K562 (cell line): ENCODE results near the gene IFI27L1. TPM values are rescaled to one million over a fixed set of nuclear protein-coding genes. Genes with fewer than 3 reads are reported as not detected.

Experiments used
- ATAC-seq: fragments of 200-7000 bp; cut with Tn5 transposase; 3 replicates; pipeline ENCODE4 v1.9.1; 2020; ENCODE audit warnings: moderate library complexity
- BruUV-seq: library from RNA; stranded (reverse); fragments of 400-500 nt; replicated peaks from 2 replicates; lab custom pipeline; 2021; lab: Mats Ljungman, UMichigan
- CTCF ChIA-PET: fragments of 300-600 bp; formaldehyde crosslinking; extraction: SDS; loops from one replicate; lab custom pipeline; 2021; ENCODE audit warnings: low intra/inter-chr PET ratio; lab: Yijun Ruan, JAX
- POLR2A ChIA-PET: fragments of 300-600, 350-650 bp; sonication (Branson Sonifier 250); formaldehyde crosslinking; extraction: SDS; loops from one replicate; lab custom pipeline; 2021; ENCODE audit warnings: antibody characterized with exemption, inconsistent platforms; lab: Yijun Ruan, JAX
- DNase-seq, 4 experiments: peaks; one replicate each; pipeline versions ENCODE4 v3.0.0 to v3.0.0-alpha.2; 2011 to 2018; ENCODE audit warnings: low spot score in 3 of 4, mixed read lengths in 3 of 4; ENCODE audit errors: extremely low read depth in 1 of 4
- FAIRE-seq: peaks from 2 replicates; lab custom pipeline; 2011; peaks lifted over from hg19 to GRCh38; lab: Jason Lieb, UNC
- H2AFZ ChIP-seq: 2 replicates; pipeline ENCODE4 v1.6.0; 2011; ENCODE audit warnings: low read depth, low read length, control low read depth, inconsistent platforms
- H3K27ac ChIP-seq: fragments of 200-600 bp; 3 replicates; pipeline ENCODE4 v1.8.0; 2011; ENCODE audit warnings: low read depth, mild to moderate bottlenecking, control low read depth, inconsistent platforms, low read length, moderate library complexity, mixed read lengths; ENCODE audit errors: extremely low read depth
- H3K27me3 ChIP-seq, 2 experiments: fragments of 300-600 bp in 1 of 2; 2 replicates in 1 of 2; 3 replicates in 1 of 2; pipeline versions ENCODE4 v1.6.0 to v1.8.0; 2011; ENCODE audit warnings: inconsistent platforms in 2 of 2, low read length in 2 of 2, mild to moderate bottlenecking in 1 of 2, mixed read lengths in 1 of 2, moderate library complexity in 1 of 2; ENCODE audit not compliant: control insufficient read depth in 2 of 2, insufficient read depth in 2 of 2
- H3K36me3 ChIP-seq: fragments of 300-600 bp; 3 replicates; pipeline ENCODE4 v1.8.0; 2011; ENCODE audit warnings: mild to moderate bottlenecking, low read length, inconsistent platforms; ENCODE audit not compliant: control insufficient read depth, insufficient read depth
- H3K4me1 ChIP-seq, 2 experiments: fragments of 200-600 bp in 1 of 2; replicated peaks in 1 of 2; 2 replicates in 1 of 2; 3 replicates in 1 of 2; pipeline versions ENCODE4 v1.5.1 to v1.8.0; 2011; ENCODE audit warnings: inconsistent platforms in 2 of 2, low read length in 2 of 2, mild to moderate bottlenecking in 1 of 2, mixed read lengths in 1 of 2, moderate library complexity in 1 of 2; ENCODE audit not compliant: control insufficient read depth in 2 of 2, insufficient read depth in 2 of 2
- H3K4me2 ChIP-seq: 2 replicates; pipeline ENCODE4 v1.6.1; 2011; ENCODE audit warnings: low read length, control low read depth, inconsistent platforms, mixed read lengths; ENCODE audit not compliant: insufficient read depth
- H3K4me3 ChIP-seq: fragments of 200-600 bp; sonication (generic), shearing (Covaris generic); 2 replicates; pipeline ENCODE4 v1.5.1; 2016; ENCODE audit warnings: control low read depth, inconsistent platforms
- H3K79me2 ChIP-seq: fragments of 200-600 bp; 3 replicates; pipeline ENCODE4 v1.8.0; 2011; ENCODE audit warnings: low read length, inconsistent platforms; ENCODE audit not compliant: control insufficient read depth, insufficient read depth
- H3K9ac ChIP-seq, 2 experiments: 2 replicates each; pipeline versions ENCODE4 v1.6.0 to v1.6.1; 2011; ENCODE audit warnings: low read depth in 2 of 2, low read length in 2 of 2, control low read depth in 1 of 2, inconsistent platforms in 1 of 2, mild to moderate bottlenecking in 1 of 2, mixed read lengths in 1 of 2; ENCODE audit not compliant: insufficient read depth in 1 of 2
- H3K9me1 ChIP-seq: one replicate; pipeline ENCODE4 v1.6.0; 2011; ENCODE audit warnings: inconsistent platforms, mild to moderate bottlenecking, low read length, moderate library complexity; ENCODE audit not compliant: control insufficient read depth, insufficient read depth
- H3K9me3 ChIP-seq: replicated peaks from 2 replicates; pipeline ENCODE4 v1.5.1; 2011; ENCODE audit warnings: low read depth, low read length, inconsistent platforms; ENCODE audit not compliant: control insufficient read depth, insufficient read depth
- H4K20me1 ChIP-seq: replicated peaks from 2 replicates; pipeline ENCODE4 v1.6.1; 2011; ENCODE audit warnings: low read length, inconsistent platforms, mixed read lengths; ENCODE audit not compliant: control insufficient read depth, insufficient read depth
- AFF1 ChIP-seq, 2 experiments: fragments of 450-650 bp; IDR thresholded peaks; 2 replicates each; pipeline ENCODE4 v1.6.1; 2018; ENCODE audit warnings: mild to moderate bottlenecking in 2 of 2, low read depth in 1 of 2; ENCODE audit not compliant: partially characterized antibody in 2 of 2
- CTCF ChIP-seq, 3 experiments: IDR thresholded peaks in 2 of 3; conservative IDR thresholded peaks in 1 of 3; 2 replicates each; pipeline ENCODE4 v1.5.1; 2011 to 2012; ENCODE audit warnings: low read length in 3 of 3, mild to moderate bottlenecking in 3 of 3, control low read depth in 2 of 3, improper control_type of control experiment in 1 of 3, inconsistent platforms in 1 of 3, low read depth in 1 of 3, mixed read lengths in 1 of 3, moderate library complexity in 1 of 3; ENCODE audit not compliant: insufficient read depth in 2 of 3
- GABPA ChIP-seq: fragments of 200-800 bp; sonication (Bioruptor generic); conservative IDR thresholded peaks from 2 replicates; pipeline ENCODE4 v1.6.1; 2016; ENCODE audit warnings: low read depth, missing genetic modification characterization, missing compliant biosample characterization
- GABPB1 ChIP-seq: sonication (generic); formaldehyde crosslinking; IDR thresholded peaks from 2 replicates; pipeline ENCODE4 v1.8.0; 2022; ENCODE audit warnings: mild to moderate bottlenecking, missing genetic modification reagents
- HNRNPH1 ChIP-seq: fragments of 200-400 bp; formaldehyde crosslinking; optimal IDR thresholded peaks from 2 replicates; pipeline ENCODE3; 2017; ENCODE audit warnings: low read depth, mild to moderate bottlenecking, low read length, moderate library complexity
- KDM1A ChIP-seq, 2 experiments: fragments of 450-650 bp; IDR thresholded peaks; 2 replicates each; pipeline ENCODE4 v1.6.1; 2016; ENCODE audit warnings: mild to moderate bottlenecking in 2 of 2
- PHF8 ChIP-seq: fragments of 200-600 bp; sonication (generic); IDR thresholded peaks from 2 replicates; pipeline ENCODE4 v1.6.1; 2012; ENCODE audit warnings: mixed run types, mild to moderate bottlenecking, inconsistent platforms, low read length, moderate library complexity, borderline replicate concordance
- SP2 ChIP-seq: IDR thresholded peaks from 2 replicates; pipeline ENCODE4 v1.6.1; 2011; ENCODE audit warnings: mild to moderate bottlenecking, low read depth, low read length, moderate library complexity; ENCODE audit not compliant: poor library complexity, severe bottlenecking; ENCODE audit errors: extremely low read depth
- ZNF444 ChIP-seq: fragments of 250-450 bp; sonication (Bioruptor Pico); IDR thresholded peaks from 2 replicates; pipeline ENCODE4 v1.4.0; 2020; ENCODE audit warnings: mild to moderate bottlenecking, moderate library complexity
- WGBS: fragments of 100-300 bp; shearing (Covaris generic); methylation state at CpG from one replicate; pipeline ENCODE4 v1.1.6; 2016; ENCODE audit warnings: low coverage, mixed read lengths; ENCODE audit not compliant: insufficient coverage; ENCODE audit errors: missing lambda C conversion rate; 5-methylcytosine and 5-hydroxymethylcytosine counted together
- in situ Hi-C: fragments of 300-500 bp; cut with MboI; formaldehyde crosslinking; loops from 4 replicates; pipeline ENCODE4 v1.15.0; 2018; ENCODE audit warnings: inconsistent platforms, mixed read lengths
- intact Hi-C: fragments of 100-400 bp; cut with micrococcal nuclease; formaldehyde crosslinking; loops from 2 replicates; pipeline ENCODE4 v1.14.2; 2022
- polyA plus RNA-seq, 8 experiments: library from polyadenylated mRNA; depleted of rRNA in 4 of 8; stranded (reverse) in 5 of 8; unstranded in 3 of 8; fragments of >200 nt; fragmentation: Nextera tagmentation in 2 of 8; fragmentation: Illumina TruSeq in 1 of 8; extraction: Ambion mirVana in 2 of 8; extraction: Trizol in 1 of 8; gene quantifications; 2 replicates each; pipeline versions ENCODE4 v1.2.1 to v1.2.3, GENCODE V29; 2011 to 2014; ENCODE audit warnings: inconsistent platforms in 1 of 8, missing spikeins in 1 of 8
- total RNA-seq, 7 experiments: library from RNA; depleted of rRNA in 6 of 7; stranded (reverse); fragments of >200 nt in 6 of 7; fragmentation: Illumina TruSeq in 2 of 7; extraction: Trizol in 2 of 7; gene quantifications; 2 replicates each; pipeline versions ENCODE4 v1.2.1 to v1.2.3, GENCODE V29; 2011 to 2021; ENCODE audit warnings: low replicate concordance in 1 of 7
- TF ChIP-seq, protein P1 (sequence below): sonication (generic); formaldehyde crosslinking; IDR thresholded peaks from 2 replicates; pipeline ENCODE4 v1.8.0; 2022; ENCODE audit warnings: missing genetic modification reagents, mild to moderate bottlenecking, moderate library complexity, borderline replicate concordance
- TF ChIP-seq, protein P2 (sequence below): fragments of 200-800 bp; sonication (Bioruptor generic); IDR thresholded peaks from 2 replicates; pipeline ENCODE4 v1.6.1; 2017; ENCODE audit warnings: missing genetic modification characterization, missing compliant biosample characterization

Gene IFI27L1
- total and polyA plus RNA-seq, 9 of the 15 experiments (the other 6 are each of a cell fraction or from before 2014, with no cell fraction given): 14.5 to 28.0 (median 23.8) TPM

- peak within 1 kb of the TSS; percentile 73 for H3K4me2 ChIP-seq
- H3K4me3 ChIP-seq: peak within 1 kb of the TSS; percentile 23
- DNase-seq (peak; percentile 69 to 86 (median 82)), FAIRE-seq (no peak), ATAC-seq (peak; percentile 95)
- no peaks in the 10 kb centered on the region for H3K79me2 ChIP-seq
- no peaks in the 10 kb centered on the region for H3K9me1 ChIP-seq
- no peaks in the 10 kb centered on the region for H4K20me1 ChIP-seq
- H2AFZ ChIP-seq: peak within 1 kb of the TSS; percentile 82
- intact Hi-C loops (no loop called here), in situ Hi-C loops (no loop called here)
- peak within 1 kb of the TSS in 1 of 2 experiments; percentile 64; a peak in 1 of 4 replicates for H3K9ac ChIP-seq
- H3K4me1 ChIP-seq: peaks cover 0 to 7% of the 10 kb centered on the region in 2 experiments; a peak in 3 of 5 replicates
- no TSS peak for BruUV-seq
- ChIA-PET POLR2A (no interaction called here), CTCF (no interaction called here)
- H3K36me3 ChIP-seq: no peaks in the 10 kb centered on the region
- H3K27me3 ChIP-seq: peaks cover 0 to 16% of the 10 kb centered on the region in 2 experiments; a peak in 2 of 5 replicates
- H3K27ac ChIP-seq: no peak within 1 kb of the TSS
- WGBS: 28% methylated on average over 6 of the region's 27 CpGs
- H3K9me3 ChIP-seq: no peaks in the 10 kb centered on the region
- TF ChIP-seq HNRNPH1 (no peak), PHF8 (peak; percentile 25; the same call in 1 of the 2 replicates), AFF1 (IDR thresholded peaks at IDR 0.05; ENCODE audit: low read depth in 1 of 2, partially characterized antibody in 2 of 2) (peak in 1 of 2 experiments; percentile 30), GABPB1 (CRISPR knock-in tag) (no peak), KDM1A (IDR thresholded peaks at IDR 0.05) (peak in 1 of 2 experiments; percentile 55; a peak in 1 of 4 replicates), CTCF (IDR thresholded peaks at IDR 0.05 in 2 of 3, conservative IDR thresholded peaks at IDR 0.05 in 1 of 3; ENCODE audit: insufficient read depth in 2 of 3, low read depth in 1 of 3, low read length in 3 of 3) (peak in 1 of 3 experiments; percentile 3; a peak in 1 of 6 replicates), SP2 (peak; percentile 9), GABPA (tag) (0 out of 2 replicates have a peak, but pooled peaks have one; percentile 22), ZNF444 (0 out of 2 replicates have a peak, but pooled peaks have one; percentile 46)
- TF ChIP-seq, protein P1, sequence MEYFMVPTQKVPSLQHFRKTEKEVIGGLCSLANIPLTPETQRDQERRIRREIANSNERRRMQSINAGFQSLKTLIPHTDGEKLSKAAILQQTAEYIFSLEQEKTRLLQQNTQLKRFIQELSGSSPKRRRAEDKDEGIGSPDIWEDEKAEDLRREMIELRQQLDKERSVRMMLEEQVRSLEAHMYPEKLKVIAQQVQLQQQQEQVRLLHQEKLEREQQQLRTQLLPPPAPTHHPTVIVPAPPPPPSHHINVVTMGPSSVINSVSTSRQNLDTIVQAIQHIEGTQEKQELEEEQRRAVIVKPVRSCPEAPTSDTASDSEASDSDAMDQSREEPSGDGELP (CRISPR knock-in tag): peak; percentile 22; the same call in 1 of the 2 replicates
- TF ChIP-seq, protein P2, sequence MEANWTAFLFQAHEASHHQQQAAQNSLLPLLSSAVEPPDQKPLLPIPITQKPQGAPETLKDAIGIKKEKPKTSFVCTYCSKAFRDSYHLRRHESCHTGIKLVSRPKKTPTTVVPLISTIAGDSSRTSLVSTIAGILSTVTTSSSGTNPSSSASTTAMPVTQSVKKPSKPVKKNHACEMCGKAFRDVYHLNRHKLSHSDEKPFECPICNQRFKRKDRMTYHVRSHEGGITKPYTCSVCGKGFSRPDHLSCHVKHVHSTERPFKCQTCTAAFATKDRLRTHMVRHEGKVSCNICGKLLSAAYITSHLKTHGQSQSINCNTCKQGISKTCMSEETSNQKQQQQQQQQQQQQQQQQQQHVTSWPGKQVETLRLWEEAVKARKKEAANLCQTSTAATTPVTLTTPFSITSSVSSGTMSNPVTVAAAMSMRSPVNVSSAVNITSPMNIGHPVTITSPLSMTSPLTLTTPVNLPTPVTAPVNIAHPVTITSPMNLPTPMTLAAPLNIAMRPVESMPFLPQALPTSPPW (CRISPR knock-in tag): peak; percentile 60
These were observed 48.1 kb downstream of the IFI27L1 start, which contains the start of gene IFI27L2 for GRCh38 chr14:94129111-94129757. IFI27L2 (minus strand) TSS chr14:94129604; CDS start chr14:94129564, 40 bp downstream.
